ENCODE data around the gene ITGA1.

ITGA1 gene

DNA sequence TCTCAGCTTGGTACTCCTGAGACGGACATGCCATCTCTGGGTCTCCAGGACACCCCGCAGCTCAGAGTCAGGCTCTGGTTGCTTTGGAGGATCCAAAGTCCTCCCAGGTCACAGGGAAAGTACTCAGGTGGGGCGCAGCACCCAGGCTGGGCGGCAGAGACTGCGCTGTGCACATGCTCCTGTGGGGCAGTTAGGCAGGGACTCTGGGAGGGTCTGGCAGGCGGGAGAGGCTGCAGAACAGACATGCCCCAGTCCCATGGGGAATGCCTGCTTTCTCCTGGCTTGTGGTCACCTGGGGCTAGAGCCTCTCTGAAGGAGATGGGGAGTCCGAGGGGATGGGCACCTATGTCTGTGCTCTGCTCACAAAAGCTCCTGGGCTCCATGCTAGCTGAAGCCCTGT, 156.1 kb downstream of the ITGA1 start:
- H3K4me3 ChIP-seq (ENCODE audit: low read length, poor library complexity, severe bottlenecking), result no peak overlapping the region
- H3K9me3 ChIP-seq (ENCODE audit: insufficient read depth, low read depth, low read length), result no peaks in the 10 kb centered on the region
- no peaks in the 10 kb centered on the region for H3K36me3 ChIP-seq (ENCODE audit: insufficient read depth, low read length)
- no peaks in the 10 kb centered on the region for H3K9me2 ChIP-seq (replicated peaks; ENCODE audit: low read depth, low read length)
- no peak overlapping the region for H3K4me2 ChIP-seq (ENCODE audit: low read depth, low read length, poor library complexity, severe bottlenecking)
- H2AFZ ChIP-seq (ENCODE audit: low read length), result peak overlapping the region; percentile 80
- no peaks in the 10 kb centered on the region for H3K27me3 ChIP-seq (ENCODE audit: insufficient read depth, low read length, poor library complexity, severe bottlenecking)
- H4K20me1 ChIP-seq (ENCODE audit: insufficient read depth, low read length, poor library complexity, severe bottlenecking), result no peaks in the 10 kb centered on the region
- TF ChIP-seq EZH2phosphoT487 (IDR thresholded peaks at IDR 0.05; ENCODE audit: borderline replicate concordance), result no peak
- TF ChIP-seq, protein P1, sequence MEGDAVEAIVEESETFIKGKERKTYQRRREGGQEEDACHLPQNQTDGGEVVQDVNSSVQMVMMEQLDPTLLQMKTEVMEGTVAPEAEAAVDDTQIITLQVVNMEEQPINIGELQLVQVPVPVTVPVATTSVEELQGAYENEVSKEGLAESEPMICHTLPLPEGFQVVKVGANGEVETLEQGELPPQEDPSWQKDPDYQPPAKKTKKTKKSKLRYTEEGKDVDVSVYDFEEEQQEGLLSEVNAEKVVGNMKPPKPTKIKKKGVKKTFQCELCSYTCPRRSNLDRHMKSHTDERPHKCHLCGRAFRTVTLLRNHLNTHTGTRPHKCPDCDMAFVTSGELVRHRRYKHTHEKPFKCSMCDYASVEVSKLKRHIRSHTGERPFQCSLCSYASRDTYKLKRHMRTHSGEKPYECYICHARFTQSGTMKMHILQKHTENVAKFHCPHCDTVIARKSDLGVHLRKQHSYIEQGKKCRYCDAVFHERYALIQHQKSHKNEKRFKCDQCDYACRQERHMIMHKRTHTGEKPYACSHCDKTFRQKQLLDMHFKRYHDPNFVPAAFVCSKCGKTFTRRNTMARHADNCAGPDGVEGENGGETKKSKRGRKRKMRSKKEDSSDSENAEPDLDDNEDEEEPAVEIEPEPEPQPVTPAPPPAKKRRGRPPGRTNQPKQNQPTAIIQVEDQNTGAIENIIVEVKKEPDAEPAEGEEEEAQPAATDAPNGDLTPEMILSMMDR (conservative IDR thresholded peaks at IDR 0.05; ENCODE audit: low read length), result no peak
- no peak overlapping the region for H3K9ac ChIP-seq (ENCODE audit: low read depth, low read length, poor library complexity, severe bottlenecking)
- no peaks in the 10 kb centered on the region for H3K79me2 ChIP-seq (ENCODE audit: insufficient read depth, low read length)
- peaks cover 20% of the 10 kb centered on the region for H3K4me1 ChIP-seq (ENCODE audit: insufficient read depth, low read length, poor library complexity, severe bottlenecking)
- H3F3A ChIP-seq (ENCODE audit: low read depth), result no peaks in the 10 kb centered on the region

DNA sequence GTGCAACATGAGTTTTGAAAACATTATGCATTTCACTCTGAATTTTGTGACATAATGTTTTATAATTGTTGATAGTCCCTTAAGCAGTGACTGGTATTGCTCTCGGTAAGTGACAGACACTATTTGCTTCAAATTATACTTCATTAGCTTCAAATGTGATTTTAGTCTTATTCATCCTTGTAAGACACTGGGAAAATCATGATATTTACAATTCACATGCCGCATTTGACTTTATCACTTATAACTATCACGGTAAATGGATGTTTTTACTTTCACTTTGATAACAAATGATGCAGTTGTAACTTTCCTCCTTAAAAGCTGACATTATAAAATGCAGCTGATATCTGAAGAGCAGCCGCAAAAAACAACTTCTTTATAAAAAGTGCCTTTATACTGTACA, 157.3 kb downstream of the ITGA1 start:
- H3K79me2 ChIP-seq (ENCODE audit: insufficient read depth, low read length), result no peaks in the 10 kb centered on the region
- no peaks in the 10 kb centered on the region for H3K9me3 ChIP-seq (ENCODE audit: insufficient read depth, low read depth, low read length)
- no peaks in the 10 kb centered on the region for H3K27me3 ChIP-seq (ENCODE audit: insufficient read depth, low read length, poor library complexity, severe bottlenecking)
- peak overlapping the region; percentile 38 for H3K9ac ChIP-seq (ENCODE audit: low read depth, low read length, poor library complexity, severe bottlenecking)
- no peaks in the 10 kb centered on the region for H3K9me2 ChIP-seq (replicated peaks; ENCODE audit: low read depth, low read length)
- peak overlapping the region; percentile 66 for H3K4me3 ChIP-seq (ENCODE audit: low read length, poor library complexity, severe bottlenecking)
- TF ChIP-seq, protein P1 (conservative IDR thresholded peaks at IDR 0.05; ENCODE audit: low read length), result no peak
- no peak for TF ChIP-seq EZH2phosphoT487 (IDR thresholded peaks at IDR 0.05; ENCODE audit: borderline replicate concordance)
- H4K20me1 ChIP-seq (ENCODE audit: insufficient read depth, low read length, poor library complexity, severe bottlenecking), result no peaks in the 10 kb centered on the region
- peaks cover 22% of the 10 kb centered on the region for H3K4me1 ChIP-seq (ENCODE audit: insufficient read depth, low read length, poor library complexity, severe bottlenecking)
- peak overlapping the region; percentile 71 for H3K4me2 ChIP-seq (ENCODE audit: low read depth, low read length, poor library complexity, severe bottlenecking)
- no peaks in the 10 kb centered on the region for H3K36me3 ChIP-seq (ENCODE audit: insufficient read depth, low read length)
- H3F3A ChIP-seq (ENCODE audit: low read depth), result no peaks in the 10 kb centered on the region
- peak overlapping the region; percentile 80 for H2AFZ ChIP-seq (ENCODE audit: low read length)

DNA sequence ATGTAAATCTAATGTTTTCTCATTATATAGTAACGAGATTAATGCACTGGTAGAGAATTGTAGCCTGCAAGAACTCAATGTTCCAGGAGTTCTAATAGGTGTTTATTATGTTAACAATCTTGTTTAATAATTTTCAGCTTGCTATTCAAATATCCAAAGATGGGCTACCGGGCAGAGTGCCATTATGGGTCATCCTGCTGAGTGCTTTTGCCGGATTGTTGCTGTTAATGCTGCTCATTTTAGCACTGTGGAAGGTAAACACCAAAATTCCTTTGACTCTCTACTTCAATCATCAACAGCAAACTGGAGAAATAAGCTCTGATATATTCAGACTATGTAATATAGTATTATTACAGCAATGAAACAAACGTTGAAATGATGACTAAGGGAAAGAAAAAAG, 159.5 kb downstream of the ITGA1 start:
- Histone ChIP-seq H2AFZ (ENCODE audit: low read length) (0 out of 2 replicates have a peak overlapping the region, but pooled peaks have one; percentile 6), H3K79me2 (ENCODE audit: insufficient read depth, low read length) (no peaks in the 10 kb centered on the region), H3K4me3 (ENCODE audit: low read length, poor library complexity, severe bottlenecking) (no peak overlapping the region), H3K9me2 (replicated peaks; ENCODE audit: low read depth, low read length) (no peaks in the 10 kb centered on the region), H3K4me2 (ENCODE audit: low read depth, low read length, poor library complexity, severe bottlenecking) (no peak overlapping the region), H3K36me3 (ENCODE audit: insufficient read depth, low read length) (no peaks in the 10 kb centered on the region), H3K4me1 (ENCODE audit: insufficient read depth, low read length, poor library complexity, severe bottlenecking) (peaks cover 22% of the 10 kb centered on the region), H3K27me3 (ENCODE audit: insufficient read depth, low read length, poor library complexity, severe bottlenecking) (no peaks in the 10 kb centered on the region), H3F3A (ENCODE audit: low read depth) (no peaks in the 10 kb centered on the region), H4K20me1 (ENCODE audit: insufficient read depth, low read length, poor library complexity, severe bottlenecking) (no peaks in the 10 kb centered on the region), H3K9ac (ENCODE audit: low read depth, low read length, poor library complexity, severe bottlenecking) (no peak overlapping the region), H3K9me3 (ENCODE audit: insufficient read depth, low read depth, low read length) (no peaks in the 10 kb centered on the region)
- TF ChIP-seq EZH2phosphoT487 (IDR thresholded peaks at IDR 0.05; ENCODE audit: borderline replicate concordance), result no peak
- TF ChIP-seq, protein P1 (conservative IDR thresholded peaks at IDR 0.05; ENCODE audit: low read length), result no peak

Measured in Loucy (cell line).